Activated CD4-positive, alpha-beta T cell treated with anti-CD3 and anti-CD28 coated beads, Interleukin-2, amount 10 ng/mL, durations not matched to agents 24 days and 14 days (primary cell): Measurements from ENCODE around the gene DOCK1. TPM values are rescaled to one million over a fixed set of nuclear protein-coding genes. Genes with fewer than 3 reads are reported as not detected.

Experiments
- DNase-seq: peaks from one replicate; pipeline ENCODE4 v3.0.0; 2022
- H3K27ac Mint-ChIP-seq: one replicate; pipeline ENCODE4 v1.8.0; 2022; ENCODE audit warnings: mild to moderate bottlenecking, mixed read lengths
- H3K27me3 Mint-ChIP-seq: one replicate; pipeline ENCODE4 v1.8.0; 2022; ENCODE audit warnings: mixed read lengths
- H3K36me3 Mint-ChIP-seq: one replicate; pipeline ENCODE4 v1.8.0; 2022; ENCODE audit warnings: low read depth, mild to moderate bottlenecking, mixed read lengths
- H3K4me1 Mint-ChIP-seq: one replicate; pipeline ENCODE4 v1.8.0; 2021; ENCODE audit warnings: mixed read lengths
- H3K4me3 Mint-ChIP-seq: one replicate; pipeline ENCODE4 v1.8.0; 2022; ENCODE audit warnings: mild to moderate bottlenecking, moderate library complexity, mixed read lengths
- H3K9me3 Mint-ChIP-seq: one replicate; pipeline ENCODE4 v1.8.0; 2021; ENCODE audit warnings: mixed read lengths
- intact Hi-C: fragments of 100-400 bp; cut with micrococcal nuclease; formaldehyde crosslinking; loops from one replicate; pipeline ENCODE4 v1.15.1; 2023
- total RNA-seq: library from RNA; stranded (reverse); gene quantifications from 2 replicates; pipeline ENCODE4 v1.2.3, GENCODE V29; 2022

Gene DOCK1
- total RNA-seq, 1 donor from 2014 or later, result 1.5 TPM

- Mint-ChIP-seq H3K9me3 (no peaks in the 10 kb centered on the region), H3K36me3 (no peaks in the 10 kb centered on the region), H3K27ac (no peak overlapping the region), H3K4me3 (no peak overlapping the region), H3K4me1 (peaks cover 5% of the 10 kb centered on the region), H3K27me3 (no peaks in the 10 kb centered on the region)
- intact Hi-C loops, result no loop called here
- no peak for DNase-seq
Measured at GRCh38 chr10:127145173-127145572, 239.9 kb downstream of the DOCK1 start.

GRCh38 chr10:127146661-127147060, 241.4 kb downstream of the DOCK1 start:
- no peak for DNase-seq
- Mint-ChIP-seq H3K9me3 (no peaks in the 10 kb centered on the region), H3K27ac (no peak overlapping the region), H3K27me3 (no peaks in the 10 kb centered on the region), H3K4me1 (peaks cover 5% of the 10 kb centered on the region), H3K4me3 (no peak overlapping the region), H3K36me3 (no peaks in the 10 kb centered on the region)
- intact Hi-C loops, result no loop called here

GRCh38 chr10:127148066-127148932, 243.1 kb downstream of the DOCK1 start:
- no peaks in the 10 kb centered on the region for H3K36me3 Mint-ChIP-seq
- H3K27me3 Mint-ChIP-seq, result no peaks in the 10 kb centered on the region
- no peak overlapping the region for H3K27ac Mint-ChIP-seq
- H3K4me3 Mint-ChIP-seq, result no peak overlapping the region
- DNase-seq, result no peak
- H3K9me3 Mint-ChIP-seq, result no peaks in the 10 kb centered on the region
- peaks cover 5% of the 10 kb centered on the region for H3K4me1 Mint-ChIP-seq
- intact Hi-C loops, result no loop called here

GRCh38 chr10:127148933-127149220, 243.6 kb downstream of the DOCK1 start:
- Mint-ChIP-seq H3K36me3 (no peaks in the 10 kb centered on the region), H3K27me3 (no peaks in the 10 kb centered on the region), H3K4me3 (no peak overlapping the region), H3K27ac (no peak overlapping the region), H3K9me3 (no peaks in the 10 kb centered on the region), H3K4me1 (peaks cover 5% of the 10 kb centered on the region)
- intact Hi-C loops, result no loop called here
- no peak for DNase-seq

GRCh38 chr10:127149501-127150081, 244.4 kb downstream of the DOCK1 start:
- intact Hi-C loops, result no loop called here
- Mint-ChIP-seq H3K27me3 (no peaks in the 10 kb centered on the region), H3K4me1 (peaks cover 5% of the 10 kb centered on the region), H3K9me3 (no peaks in the 10 kb centered on the region), H3K4me3 (no peak overlapping the region), H3K36me3 (no peaks in the 10 kb centered on the region), H3K27ac (no peak overlapping the region)
- DNase-seq, result no peak

- Mint-ChIP-seq H3K27me3 (no peaks in the 10 kb centered on the region), H3K36me3 (no peaks in the 10 kb centered on the region), H3K4me3 (no peak overlapping the region), H3K4me1 (peaks cover 5% of the 10 kb centered on the region), H3K9me3 (no peaks in the 10 kb centered on the region), H3K27ac (no peak overlapping the region)
- intact Hi-C loops, result no loop called here
- no peak for DNase-seq
Measured at GRCh38 chr10:127150136-127150535, 244.9 kb downstream of the DOCK1 start.

- Mint-ChIP-seq H3K9me3 (no peaks in the 10 kb centered on the region), H3K4me3 (no peak overlapping the region), H3K36me3 (no peaks in the 10 kb centered on the region), H3K4me1 (peaks cover 5% of the 10 kb centered on the region), H3K27ac (no peak overlapping the region), H3K27me3 (no peaks in the 10 kb centered on the region)
- intact Hi-C loops, result no loop called here
- no peak for DNase-seq
Measured at GRCh38 chr10:127151541-127151940, 246.3 kb downstream of the DOCK1 start.

GRCh38 chr10:127151981-127152699, 246.9 kb downstream of the DOCK1 start:
- Mint-ChIP-seq H3K4me3 (no peak overlapping the region), H3K36me3 (no peaks in the 10 kb centered on the region), H3K9me3 (no peaks in the 10 kb centered on the region), H3K4me1 (peaks cover 5% of the 10 kb centered on the region), H3K27me3 (no peaks in the 10 kb centered on the region), H3K27ac (no peak overlapping the region)
- intact Hi-C loops, result no loop called here
- no peak for DNase-seq

- Mint-ChIP-seq H3K27me3 (peaks cover 1% of the 10 kb centered on the region), H3K9me3 (no peaks in the 10 kb centered on the region), H3K4me1 (peaks cover 3% of the 10 kb centered on the region), H3K36me3 (no peaks in the 10 kb centered on the region), H3K4me3 (no peak overlapping the region), H3K27ac (no peak overlapping the region)
- no peak for DNase-seq
- intact Hi-C loops, result no loop called here
Measured at GRCh38 chr10:127153181-127153580, 248.0 kb downstream of the DOCK1 start.

GRCh38 chr10:127154831-127155620, 249.8 kb downstream of the DOCK1 start:
- DNase-seq, result no peak
- intact Hi-C loops, result no loop called here
- Mint-ChIP-seq H3K27ac (no peak overlapping the region), H3K4me1 (no peaks in the 10 kb centered on the region), H3K36me3 (no peaks in the 10 kb centered on the region), H3K27me3 (peaks cover 1% of the 10 kb centered on the region), H3K9me3 (no peaks in the 10 kb centered on the region), H3K4me3 (no peak overlapping the region)

GRCh38 chr10:127157089-127157488, 251.9 kb downstream of the DOCK1 start:
- no peak overlapping the region for H3K4me3 Mint-ChIP-seq
- peaks cover 1% of the 10 kb centered on the region for H3K27me3 Mint-ChIP-seq
- DNase-seq, result no peak
- H3K4me1 Mint-ChIP-seq, result no peaks in the 10 kb centered on the region
- H3K9me3 Mint-ChIP-seq, result no peaks in the 10 kb centered on the region
- intact Hi-C loops, result no loop called here
- no peak overlapping the region for H3K27ac Mint-ChIP-seq
- H3K36me3 Mint-ChIP-seq, result no peaks in the 10 kb centered on the region

GRCh38 chr10:127157506-127158200, 252.4 kb downstream of the DOCK1 start:
- Mint-ChIP-seq H3K27me3 (peaks cover 1% of the 10 kb centered on the region), H3K4me1 (no peaks in the 10 kb centered on the region), H3K9me3 (no peaks in the 10 kb centered on the region), H3K36me3 (no peaks in the 10 kb centered on the region), H3K27ac (no peak overlapping the region), H3K4me3 (no peak overlapping the region)
- no peak for DNase-seq
- intact Hi-C loops, result no loop called here

- H3K27me3 Mint-ChIP-seq, result peaks cover 1% of the 10 kb centered on the region
- no peak for DNase-seq
- H3K4me3 Mint-ChIP-seq, result no peak overlapping the region
- H3K9me3 Mint-ChIP-seq, result no peaks in the 10 kb centered on the region
- intact Hi-C loops, result no loop called here
- H3K4me1 Mint-ChIP-seq, result no peaks in the 10 kb centered on the region
- no peaks in the 10 kb centered on the region for H3K36me3 Mint-ChIP-seq
- no peak overlapping the region for H3K27ac Mint-ChIP-seq
Measured at GRCh38 chr10:127158662-127159061, 253.4 kb downstream of the DOCK1 start.
